GM21786 (cell line): Measurements from ENCODE around the gene DNAJC10.
"Not testable (repeated sequence)": the region's sequence is repeated elsewhere in the genome, so short reads cannot be mapped to it uniquely, and the experiment has no call there.

Experiments used
- ATAC-seq: cut with Tn5 transposase; IDR thresholded peaks from one replicate; pipeline ENCODE4 v1.9.1; 2021; ENCODE audit not compliant: unreplicated experiment

Gene DNAJC10, protein sequence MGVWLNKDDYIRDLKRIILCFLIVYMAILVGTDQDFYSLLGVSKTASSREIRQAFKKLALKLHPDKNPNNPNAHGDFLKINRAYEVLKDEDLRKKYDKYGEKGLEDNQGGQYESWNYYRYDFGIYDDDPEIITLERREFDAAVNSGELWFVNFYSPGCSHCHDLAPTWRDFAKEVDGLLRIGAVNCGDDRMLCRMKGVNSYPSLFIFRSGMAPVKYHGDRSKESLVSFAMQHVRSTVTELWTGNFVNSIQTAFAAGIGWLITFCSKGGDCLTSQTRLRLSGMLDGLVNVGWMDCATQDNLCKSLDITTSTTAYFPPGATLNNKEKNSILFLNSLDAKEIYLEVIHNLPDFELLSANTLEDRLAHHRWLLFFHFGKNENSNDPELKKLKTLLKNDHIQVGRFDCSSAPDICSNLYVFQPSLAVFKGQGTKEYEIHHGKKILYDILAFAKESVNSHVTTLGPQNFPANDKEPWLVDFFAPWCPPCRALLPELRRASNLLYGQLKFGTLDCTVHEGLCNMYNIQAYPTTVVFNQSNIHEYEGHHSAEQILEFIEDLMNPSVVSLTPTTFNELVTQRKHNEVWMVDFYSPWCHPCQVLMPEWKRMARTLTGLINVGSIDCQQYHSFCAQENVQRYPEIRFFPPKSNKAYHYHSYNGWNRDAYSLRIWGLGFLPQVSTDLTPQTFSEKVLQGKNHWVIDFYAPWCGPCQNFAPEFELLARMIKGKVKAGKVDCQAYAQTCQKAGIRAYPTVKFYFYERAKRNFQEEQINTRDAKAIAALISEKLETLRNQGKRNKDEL

DNA sequence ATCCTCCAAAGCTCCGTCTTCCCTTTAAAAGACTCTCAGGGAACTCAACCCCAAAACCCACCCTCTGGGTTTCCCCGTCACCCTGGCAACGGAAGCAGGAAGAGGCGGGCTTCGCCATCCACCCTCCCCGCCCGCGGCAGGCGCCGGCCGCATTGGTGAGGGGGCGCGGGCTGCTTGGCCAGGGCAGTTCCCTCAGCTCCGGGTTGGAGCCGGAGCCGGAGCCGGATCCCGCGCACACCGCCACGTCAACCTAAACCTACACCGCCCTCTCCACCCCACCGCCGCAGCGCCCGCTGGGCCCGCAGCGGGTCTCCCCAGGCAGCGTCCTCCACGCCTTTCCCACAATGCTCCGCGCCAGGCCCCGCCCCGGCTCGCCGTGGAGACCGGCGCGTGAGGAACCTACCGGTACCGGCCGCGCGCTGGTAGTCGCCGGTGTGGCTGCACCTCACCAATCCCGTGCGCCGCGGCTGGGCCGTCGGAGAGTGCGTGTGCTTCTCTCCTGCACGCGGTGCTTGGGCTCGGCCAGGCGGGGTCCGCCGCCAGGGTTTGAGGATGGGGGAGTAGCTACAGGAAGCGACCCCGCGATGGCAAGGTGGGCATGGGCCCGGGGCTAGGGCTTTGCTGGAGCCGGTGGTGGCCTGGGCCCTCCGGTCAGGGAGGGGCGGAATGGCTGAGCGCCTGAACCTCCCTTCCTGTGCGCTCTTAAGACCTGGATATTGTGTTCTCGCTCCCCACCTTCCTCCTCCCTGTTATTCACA is at the start of gene DNAJC10:
TSS of gene DNAJC10 (plus strand) at position 366 of the 758 bp plus-strand sequence. CDS start 1,830 bp downstream, outside the sequence.
- ATAC-seq, result peak; percentile 79

DNA sequence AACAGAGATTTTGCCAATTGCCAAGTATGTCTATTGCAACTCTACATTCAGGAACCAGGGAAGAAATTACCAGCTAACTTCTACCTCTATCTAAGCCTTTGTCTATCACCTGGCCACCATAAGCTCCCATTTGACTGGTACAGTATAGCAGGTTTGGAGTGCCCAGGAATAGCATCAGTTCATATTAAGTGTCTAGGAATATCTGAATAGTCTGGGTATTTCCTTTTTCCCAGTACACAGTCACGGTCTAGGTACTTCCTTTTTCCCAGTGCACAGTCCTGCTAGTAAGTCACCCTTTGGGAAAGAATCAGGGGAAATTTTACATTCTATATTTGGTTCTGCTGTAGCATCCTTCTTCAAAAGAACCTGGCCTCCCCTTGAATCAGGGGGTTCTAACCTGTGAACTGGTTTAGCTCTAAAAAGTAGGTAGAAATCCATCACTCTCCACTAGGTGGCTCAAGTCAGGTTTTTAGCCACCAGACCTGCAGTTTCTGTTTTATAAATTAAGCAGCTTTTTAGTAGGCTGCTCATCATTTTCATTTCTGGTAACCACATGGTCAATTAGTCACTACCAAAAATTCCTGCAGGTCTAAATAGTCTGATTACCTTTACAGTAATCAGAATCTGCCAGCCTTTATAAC is 49.3 kb upstream of the DNAJC10 start:
- peak; percentile 78 for ATAC-seq

DNA sequence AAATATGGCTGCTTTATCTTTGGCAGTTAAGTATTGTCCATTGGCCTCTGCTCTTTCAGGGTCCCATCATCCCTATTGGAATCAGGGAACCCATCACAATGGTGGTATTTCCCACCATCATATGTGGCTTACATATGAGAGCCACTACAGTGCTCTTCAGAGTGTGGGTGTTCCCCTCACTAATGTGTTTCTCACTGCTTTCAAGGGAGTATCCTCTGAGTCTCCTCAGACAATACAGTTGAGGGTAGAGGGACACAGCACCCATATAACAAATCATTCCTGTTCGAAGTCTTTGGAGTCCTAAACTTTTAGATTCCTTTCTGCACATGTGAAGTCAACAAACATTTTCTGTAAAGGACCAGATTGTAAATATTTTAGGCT is 48.8 kb upstream of the DNAJC10 start:
- peak; percentile 34 for ATAC-seq

DNA sequence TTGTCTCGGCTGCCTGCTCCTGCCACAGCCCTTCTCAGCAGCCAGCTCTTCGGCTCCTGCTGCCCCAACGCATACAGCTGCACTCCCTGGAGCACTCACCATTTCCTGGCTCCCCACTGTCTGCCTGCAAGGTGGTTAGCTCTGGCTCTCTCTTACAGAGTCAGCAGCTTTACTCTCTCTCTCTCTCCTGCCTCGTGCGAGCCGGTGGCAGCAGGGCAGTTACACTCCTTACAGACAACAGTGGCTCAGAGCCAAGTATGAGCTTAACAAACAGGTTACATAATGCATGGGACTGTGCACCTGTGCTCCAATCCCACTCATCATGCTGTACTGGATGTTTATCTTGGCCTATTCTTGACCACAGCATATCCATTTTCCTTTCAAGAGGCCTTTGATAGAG is 47.4 kb upstream of the DNAJC10 start:
- ATAC-seq, result no peak

DNA sequence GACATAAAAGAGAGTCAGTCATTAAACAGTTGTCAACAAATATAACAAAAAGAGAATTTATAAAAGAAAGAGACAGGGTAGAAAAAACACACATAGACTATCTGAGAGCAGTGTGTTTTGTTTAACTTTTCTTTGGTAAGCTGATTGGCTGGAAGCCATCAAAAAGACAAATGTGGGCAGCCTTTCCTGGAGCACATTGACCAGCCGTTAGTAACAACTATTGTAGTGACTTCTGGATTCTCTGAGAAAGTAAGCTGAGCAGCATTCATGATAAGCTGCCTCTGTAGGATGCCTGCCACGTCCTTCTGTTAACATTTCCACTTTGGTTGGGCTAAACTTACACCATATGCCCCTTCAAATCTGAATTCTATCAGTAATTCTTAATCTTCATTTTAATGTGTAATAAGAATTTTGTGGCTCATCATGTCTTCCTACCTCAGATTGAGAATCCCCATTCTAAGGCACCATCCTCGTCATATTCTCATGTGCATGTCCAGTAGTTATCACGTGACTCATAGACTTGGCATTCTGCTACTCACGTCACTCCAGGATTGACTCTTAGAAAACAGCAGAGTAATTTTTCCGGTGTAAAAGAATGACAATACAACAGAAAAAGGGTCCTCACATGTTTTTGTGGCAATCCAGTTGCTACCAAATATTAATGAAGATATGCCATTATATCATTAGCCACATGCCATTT is 43.4 kb upstream of the DNAJC10 start:
- ATAC-seq, result no peak

- ATAC-seq, result no peak
Observed at GRCh38 chr2:182680837-182681236, 35.2 kb upstream of the DNAJC10 start.

DNA sequence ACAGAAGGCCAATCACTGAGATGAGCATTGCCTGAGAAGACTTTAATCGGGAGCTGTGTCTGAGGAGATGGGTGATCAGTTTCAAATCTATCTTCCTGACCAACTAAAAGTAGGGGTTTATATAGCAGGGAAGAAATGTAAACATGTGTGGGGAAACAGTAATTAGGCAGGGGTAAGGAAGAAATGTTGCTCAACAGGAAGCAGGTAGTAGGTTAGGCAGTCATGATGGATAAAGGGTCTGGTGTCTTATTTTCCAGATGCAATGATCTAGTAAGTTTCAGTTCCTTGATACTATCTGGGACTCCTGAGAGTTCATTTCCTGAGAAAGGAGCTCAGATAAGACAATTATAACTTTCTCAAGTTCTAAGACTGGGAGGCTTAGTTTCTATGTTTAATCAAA is 33.8 kb upstream of the DNAJC10 start:
- no peak for ATAC-seq

DNA sequence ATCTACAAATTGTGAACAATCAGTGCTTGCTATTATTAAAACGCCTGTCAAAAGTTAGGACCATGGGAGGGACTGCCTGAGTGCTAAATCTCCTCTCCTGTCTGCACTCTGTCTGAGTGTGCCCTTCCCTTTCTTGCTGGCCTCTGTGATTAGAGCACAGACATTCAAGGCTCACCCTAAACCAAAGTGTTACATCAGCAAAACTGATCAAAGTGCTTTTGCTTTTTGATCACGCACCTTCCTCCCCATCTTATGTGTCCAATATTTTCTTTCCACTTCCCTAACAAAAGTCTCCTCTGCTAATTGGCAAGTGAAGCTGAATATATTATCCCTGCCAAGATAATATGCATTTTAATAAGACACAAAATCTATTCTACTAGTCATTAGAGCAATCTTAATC is 30.5 kb upstream of the DNAJC10 start:
- ATAC-seq, result no peak

- ATAC-seq, result not testable (repeated sequence)
Observed at GRCh38 chr2:182686763-182687162, 29.3 kb upstream of the DNAJC10 start.

GRCh38 chr2:182694189-182694588 is 21.9 kb upstream of the DNAJC10 start:
- ATAC-seq, result no peak

DNA sequence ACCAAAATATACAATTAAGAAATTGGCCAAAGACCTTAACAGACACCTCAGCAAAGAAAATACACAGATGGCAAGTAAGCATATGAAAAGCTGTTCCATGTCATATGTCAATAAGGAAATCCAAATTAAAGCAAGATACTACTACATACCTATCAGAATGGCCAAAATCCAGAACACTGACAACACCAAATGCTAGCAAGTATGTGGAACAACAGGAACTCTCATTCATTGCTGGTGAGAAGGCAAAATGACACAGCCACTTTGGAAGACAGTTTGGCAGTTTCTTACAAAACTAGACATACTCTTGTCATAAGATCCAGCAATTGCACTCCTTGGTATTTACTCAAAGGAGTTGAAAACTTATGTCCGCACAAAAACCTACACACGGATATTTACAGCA is 20.3 kb upstream of the DNAJC10 start:
- no peak for ATAC-seq

DNA sequence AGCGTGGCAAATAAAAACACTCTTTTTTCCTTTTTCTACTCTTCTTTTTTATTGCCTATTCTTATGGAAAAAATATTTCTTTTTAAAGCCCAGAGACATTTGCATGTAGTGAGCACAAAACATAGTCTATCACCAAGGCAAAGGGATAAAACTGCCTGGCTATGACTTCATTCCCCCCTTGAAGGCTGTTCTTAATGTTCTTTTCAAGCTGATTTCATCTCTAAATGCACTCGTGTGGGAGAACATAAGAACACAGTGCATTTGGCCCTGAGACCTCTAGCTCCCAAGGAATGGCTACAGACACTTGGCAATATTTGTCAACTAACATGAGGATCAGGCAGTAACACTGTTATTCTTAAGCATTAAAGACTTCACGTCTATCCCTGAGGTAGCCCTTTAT is 17.4 kb upstream of the DNAJC10 start:
- no peak for ATAC-seq

GRCh38 chr2:182705761-182706160 is 10.3 kb upstream of the DNAJC10 start:
- no peak for ATAC-seq

DNA sequence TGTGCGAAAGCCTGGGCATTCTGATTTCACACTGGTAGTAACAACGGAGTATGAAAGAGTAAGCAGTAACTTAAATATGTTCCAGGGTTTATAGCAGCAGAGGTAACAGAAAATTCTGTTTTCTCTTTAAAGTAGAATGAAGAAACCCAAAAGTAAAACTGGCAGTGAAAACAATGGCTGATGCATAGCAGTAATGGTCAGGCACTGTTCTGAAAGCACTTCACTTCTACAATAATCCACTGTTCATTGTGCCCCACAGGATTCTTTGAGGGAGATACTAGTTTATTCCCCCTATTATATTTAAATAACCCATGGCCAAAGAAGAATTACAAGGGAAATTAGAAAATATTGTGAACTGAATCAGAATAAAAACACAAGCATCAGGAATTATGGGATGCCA is 9.3 kb upstream of the DNAJC10 start:
- ATAC-seq, result no peak

GRCh38 chr2:182713601-182714000 is 2.5 kb upstream of the DNAJC10 start:
- no peak for ATAC-seq

GRCh38 chr2:182715121-182715891 is 751 bp upstream of the DNAJC10 start:
- peak; percentile 0 for ATAC-seq

DNA sequence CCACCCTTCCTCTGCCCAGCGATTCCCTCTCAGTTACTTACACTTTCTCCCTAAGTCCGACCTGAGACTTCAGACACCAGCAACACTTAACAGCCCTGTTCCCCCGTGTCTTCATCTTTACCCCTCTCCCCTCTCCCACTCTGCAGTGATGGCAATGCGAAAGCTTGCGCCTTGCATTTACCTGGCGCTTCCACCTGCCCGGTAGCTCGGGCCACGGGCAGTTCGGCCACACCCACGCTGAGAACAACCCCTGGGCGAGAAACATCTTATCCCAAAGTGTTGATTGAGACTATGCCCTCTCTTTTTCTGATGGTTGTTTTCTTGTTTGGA is 558 bp downstream of the DNAJC10 start:
- no peak for ATAC-seq

DNA sequence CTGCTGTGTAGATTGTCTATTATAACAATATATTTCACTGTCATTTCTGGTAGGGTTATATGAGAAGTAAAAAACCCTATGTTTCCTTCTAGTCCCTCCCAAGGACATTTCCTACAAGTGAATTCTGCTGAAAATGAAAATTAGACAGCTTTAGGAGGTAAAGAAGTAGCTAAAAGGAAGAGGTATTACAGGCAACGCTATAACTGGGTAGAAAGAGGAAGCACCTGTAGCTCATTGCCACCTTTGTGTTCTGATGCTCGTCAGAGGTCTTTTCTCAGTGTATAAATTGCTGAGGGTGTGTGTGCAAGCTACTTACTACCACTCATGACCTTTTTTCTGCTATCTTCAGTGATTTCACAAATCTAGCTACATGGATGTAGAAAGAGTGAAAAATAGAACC is 1.4 kb downstream of the DNAJC10 start:
- ATAC-seq, result peak; percentile 40

- no peak for ATAC-seq
Observed at GRCh38 chr2:182717816-182718215, 1.8 kb downstream of the DNAJC10 start.

GRCh38 chr2:182718459-182718858 is 2.4 kb downstream of the DNAJC10 start:
- no peak for ATAC-seq
